ENCODE results near the gene METTL5.
"Not testable (repeated sequence)": the region's sequence is repeated elsewhere in the genome, so short reads cannot be mapped to it uniquely, and the experiment has no call there.

Gene METTL5

GRCh38 chr2:169828141-169828811, 3.6 kb upstream of the METTL5 start:
- peak; percentile 74 for DNase-seq

- DNase-seq = peak; percentile 97
Measured at GRCh38 chr2:169827272-169828140, 2.8 kb upstream of the METTL5 start, which contains the start of gene UBR3. UBR3 (plus strand) TSS chr2:169827454; CDS start chr2:169827508, 54 bp downstream.

GRCh38 chr2:169823996-169824372, 721 bp downstream of the METTL5 start:
- DNase-seq = no peak

GRCh38 chr2:169822785-169823392, 1.8 kb downstream of the METTL5 start:
- DNase-seq = no peak

- DNase-seq = no peak
Measured at GRCh38 chr2:169822036-169822435, 2.7 kb downstream of the METTL5 start.

GRCh38 chr2:169820101-169820500, 4.6 kb downstream of the METTL5 start:
- DNase-seq = not testable (repeated sequence)

GRCh38 chr2:169819106-169819505, 5.6 kb downstream of the METTL5 start:
- DNase-seq = no peak

- DNase-seq = no peak
Measured at GRCh38 chr2:169818241-169818640, 6.5 kb downstream of the METTL5 start.

- DNase-seq = not testable (repeated sequence)
Measured at GRCh38 chr2:169817369-169817768, 7.3 kb downstream of the METTL5 start.

- DNase-seq = not testable (repeated sequence)
Measured at GRCh38 chr2:169816961-169817360, 7.7 kb downstream of the METTL5 start.

- DNase-seq = no peak
Measured at GRCh38 chr2:169815849-169816248, 8.9 kb downstream of the METTL5 start.

- no peak for DNase-seq
Measured at GRCh38 chr2:169808221-169808620, 16.5 kb downstream of the METTL5 start.

GRCh38 chr2:169806586-169806985, 18.1 kb downstream of the METTL5 start:
- no peak for DNase-seq

- no peak for DNase-seq
Measured at GRCh38 chr2:169803480-169803879, 21.2 kb downstream of the METTL5 start.

GRCh38 chr2:169798718-169799592, 25.8 kb downstream of the METTL5 start, which contains the start of gene SSB:
SSB (plus strand) TSS chr2:169798871; CDS start chr2:169800961, 2,090 bp downstream.
- peak; percentile 96 for DNase-seq

- no peak for DNase-seq
Measured at GRCh38 chr2:169798397-169798717, 26.3 kb downstream of the METTL5 start.

GRCh38 chr2:169797601-169798000, 27.1 kb downstream of the METTL5 start:
- no peak for DNase-seq

GRCh38 chr2:169796441-169796840, 28.3 kb downstream of the METTL5 start:
- DNase-seq = no peak

GRCh38 chr2:169795181-169795580, 29.5 kb downstream of the METTL5 start:
- no peak for DNase-seq

GRCh38 chr2:169790581-169790980, 34.1 kb downstream of the METTL5 start:
- no peak for DNase-seq

- DNase-seq = no peak
Measured at GRCh38 chr2:169782513-169782912, 42.2 kb downstream of the METTL5 start.

GRCh38 chr2:169781249-169782013, 43.3 kb downstream of the METTL5 start:
- no peak for DNase-seq

Data from eye (tissue), 1 donor.